DOHH2 (cell line): ENCODE measurements around the gene MFGE8.

Experiments
- H3F3A ChIP-seq: fragments of 200-600 bp; sonication (generic), shearing (Covaris generic); 2 replicates; pipeline ENCODE4 v1.6.0; 2016; ENCODE audit warnings: antibody characterized with exemption, mild to moderate bottlenecking; ENCODE audit not compliant: control insufficient read depth, insufficient read depth
- H3K27ac ChIP-seq: fragments of 200-600 bp; sonication (generic); 2 replicates; pipeline ENCODE4 v1.5.1; 2014; ENCODE audit warnings: low read depth, mild to moderate bottlenecking, low read length, moderate library complexity
- H3K27me3 ChIP-seq: fragments of 200-600 bp; sonication (generic); 2 replicates; pipeline ENCODE4 v1.6.1; 2014; ENCODE audit warnings: mild to moderate bottlenecking, low read length, mixed read lengths; ENCODE audit not compliant: control insufficient read depth
- H3K36me3 ChIP-seq: fragments of 200-600 bp; sonication (generic); 2 replicates; pipeline ENCODE4 v1.6.1; 2014; ENCODE audit warnings: mild to moderate bottlenecking, low read length, moderate library complexity, mixed read lengths; ENCODE audit not compliant: control insufficient read depth
- H3K4me1 ChIP-seq: fragments of 200-600 bp; sonication (generic); 2 replicates; pipeline ENCODE4 v1.6.1; 2014; ENCODE audit warnings: mild to moderate bottlenecking, low read length, mixed read lengths; ENCODE audit not compliant: control insufficient read depth
- H3K4me2 ChIP-seq: fragments of 200-600 bp; sonication (generic); 2 replicates; pipeline ENCODE4 v1.6.0; 2014; ENCODE audit warnings: mild to moderate bottlenecking, low read length, moderate library complexity
- H3K4me3 ChIP-seq: fragments of 200-600 bp; sonication (generic); 2 replicates; pipeline ENCODE4 v1.5.1; 2014; ENCODE audit warnings: mild to moderate bottlenecking, low read length, mixed read lengths
- H3K79me2 ChIP-seq: fragments of 200-600 bp; sonication (generic); 2 replicates; pipeline ENCODE4 v1.6.1; 2014; ENCODE audit warnings: mild to moderate bottlenecking, low read length, mixed read lengths; ENCODE audit not compliant: control insufficient read depth
- H3K9me2 ChIP-seq: fragments of 200-600 bp; sonication (generic); replicated peaks from 2 replicates; pipeline ENCODE4 v1.6.1; 2014; ENCODE audit warnings: mild to moderate bottlenecking, low read length, mixed read lengths; ENCODE audit not compliant: control insufficient read depth
- H3K9me3 ChIP-seq: fragments of 200-600 bp; sonication (generic); 2 replicates; pipeline ENCODE4 v1.6.1; 2014; ENCODE audit warnings: antibody characterized with exemption, low read length, mixed read lengths; ENCODE audit not compliant: control insufficient read depth, insufficient read depth
- H4K20me1 ChIP-seq: fragments of 200-600 bp; sonication (generic); 2 replicates; pipeline ENCODE4 v1.6.0; 2014; ENCODE audit warnings: low read depth, mild to moderate bottlenecking, antibody characterized with exemption, low read length, moderate library complexity; ENCODE audit not compliant: control insufficient read depth, insufficient read depth
- CTCF ChIP-seq: fragments of 200-600 bp; sonication (generic); IDR thresholded peaks from one replicate; pipeline ENCODE4 v1.5.1; 2014; ENCODE audit warnings: antibody characterized with exemption, mild to moderate bottlenecking, low read depth, low read length; ENCODE audit not compliant: poor library complexity, severe bottlenecking
- EZH2phosphoT487 ChIP-seq: fragments of 200-600 bp; sonication (generic); IDR thresholded peaks from 2 replicates; pipeline ENCODE4 v1.6.1; 2017; ENCODE audit warnings: borderline replicate concordance, mild to moderate bottlenecking, antibody characterized with exemption, low read length, moderate library complexity, mixed read lengths

Gene MFGE8

GRCh38 chr15:88908123-88908522, 5.1 kb downstream of the MFGE8 start:
- Histone ChIP-seq H3F3A (no peaks in the 10 kb centered on the region), H3K79me2 (no peaks in the 10 kb centered on the region), H3K9me3 (no peaks in the 10 kb centered on the region), H3K4me2 (no peak overlapping the region), H4K20me1 (no peaks in the 10 kb centered on the region), H3K4me3 (no peak overlapping the region), H3K27ac (no peak overlapping the region), H3K27me3 (no peaks in the 10 kb centered on the region), H3K36me3 (no peaks in the 10 kb centered on the region), H3K4me1 (no peaks in the 10 kb centered on the region), H3K9me2 (no peaks in the 10 kb centered on the region)
- TF ChIP-seq EZH2phosphoT487 (no peak), CTCF (no peak)

GRCh38 chr15:88907111-88907510, 6.1 kb downstream of the MFGE8 start:
- Histone ChIP-seq H3K4me2 (no peak overlapping the region), H4K20me1 (no peaks in the 10 kb centered on the region), H3K27ac (no peak overlapping the region), H3K4me3 (no peak overlapping the region), H3K9me2 (no peaks in the 10 kb centered on the region), H3F3A (no peaks in the 10 kb centered on the region), H3K79me2 (no peaks in the 10 kb centered on the region), H3K4me1 (no peaks in the 10 kb centered on the region), H3K9me3 (no peaks in the 10 kb centered on the region), H3K27me3 (no peaks in the 10 kb centered on the region), H3K36me3 (no peaks in the 10 kb centered on the region)
- no peak for TF ChIP-seq CTCF
- no peak for TF ChIP-seq EZH2phosphoT487

- no peaks in the 10 kb centered on the region for H3K36me3 ChIP-seq
- H4K20me1 ChIP-seq = no peaks in the 10 kb centered on the region
- H3F3A ChIP-seq = no peaks in the 10 kb centered on the region
- TF ChIP-seq CTCF (no peak), EZH2phosphoT487 (no peak)
- no peaks in the 10 kb centered on the region for H3K4me1 ChIP-seq
- no peak overlapping the region for H3K4me3 ChIP-seq
- H3K9me2 ChIP-seq = no peaks in the 10 kb centered on the region
- H3K27ac ChIP-seq = no peak overlapping the region
- H3K27me3 ChIP-seq = no peaks in the 10 kb centered on the region
- H3K9me3 ChIP-seq = no peaks in the 10 kb centered on the region
- H3K4me2 ChIP-seq = no peak overlapping the region
- H3K79me2 ChIP-seq = no peaks in the 10 kb centered on the region
These were observed 6.6 kb downstream of the MFGE8 start for GRCh38 chr15:88906551-88906950.

- TF ChIP-seq EZH2phosphoT487 = no peak
- no peak for TF ChIP-seq CTCF
- no peaks in the 10 kb centered on the region for H3K79me2 ChIP-seq
- H3K4me1 ChIP-seq = no peaks in the 10 kb centered on the region
- H3K36me3 ChIP-seq = no peaks in the 10 kb centered on the region
- H3K9me3 ChIP-seq = no peaks in the 10 kb centered on the region
- no peak overlapping the region for H3K27ac ChIP-seq
- no peaks in the 10 kb centered on the region for H3K9me2 ChIP-seq
- no peak overlapping the region for H3K4me2 ChIP-seq
- H3K4me3 ChIP-seq = no peak overlapping the region
- no peaks in the 10 kb centered on the region for H4K20me1 ChIP-seq
- H3F3A ChIP-seq = no peaks in the 10 kb centered on the region
- H3K27me3 ChIP-seq = no peaks in the 10 kb centered on the region
These were observed 7.0 kb downstream of the MFGE8 start for GRCh38 chr15:88906130-88906529.
